ENCODE results near the gene LRRIQ1.
"Not testable (repeated sequence)": the region's sequence is repeated elsewhere in the genome, so short reads cannot be mapped to it uniquely, and the experiment has no call there.

LRRIQ1 gene

DNA sequence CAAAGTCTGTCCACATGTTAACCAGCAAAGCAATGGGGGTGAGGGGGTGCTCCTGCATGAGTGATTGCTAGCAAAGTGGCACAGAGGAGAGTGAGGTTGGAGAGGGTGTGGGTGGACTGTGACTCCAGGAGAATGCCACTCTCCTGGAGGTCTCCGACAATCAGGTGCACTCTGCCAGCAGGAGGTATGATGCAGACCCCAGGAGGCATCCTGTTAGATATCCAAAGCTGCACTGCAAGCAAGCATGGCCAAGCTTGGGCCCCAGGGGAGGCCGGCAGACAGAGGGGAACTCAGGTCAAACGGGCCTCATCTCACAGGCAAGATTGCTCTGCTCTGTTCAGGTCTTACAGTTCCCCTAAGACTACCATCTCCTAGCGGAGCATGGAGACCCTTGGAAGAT is 170.4 kb downstream of the LRRIQ1 start:
- DNase-seq (ENCODE audit: low read depth), result no peak
- TF ChIP-seq, protein P1, sequence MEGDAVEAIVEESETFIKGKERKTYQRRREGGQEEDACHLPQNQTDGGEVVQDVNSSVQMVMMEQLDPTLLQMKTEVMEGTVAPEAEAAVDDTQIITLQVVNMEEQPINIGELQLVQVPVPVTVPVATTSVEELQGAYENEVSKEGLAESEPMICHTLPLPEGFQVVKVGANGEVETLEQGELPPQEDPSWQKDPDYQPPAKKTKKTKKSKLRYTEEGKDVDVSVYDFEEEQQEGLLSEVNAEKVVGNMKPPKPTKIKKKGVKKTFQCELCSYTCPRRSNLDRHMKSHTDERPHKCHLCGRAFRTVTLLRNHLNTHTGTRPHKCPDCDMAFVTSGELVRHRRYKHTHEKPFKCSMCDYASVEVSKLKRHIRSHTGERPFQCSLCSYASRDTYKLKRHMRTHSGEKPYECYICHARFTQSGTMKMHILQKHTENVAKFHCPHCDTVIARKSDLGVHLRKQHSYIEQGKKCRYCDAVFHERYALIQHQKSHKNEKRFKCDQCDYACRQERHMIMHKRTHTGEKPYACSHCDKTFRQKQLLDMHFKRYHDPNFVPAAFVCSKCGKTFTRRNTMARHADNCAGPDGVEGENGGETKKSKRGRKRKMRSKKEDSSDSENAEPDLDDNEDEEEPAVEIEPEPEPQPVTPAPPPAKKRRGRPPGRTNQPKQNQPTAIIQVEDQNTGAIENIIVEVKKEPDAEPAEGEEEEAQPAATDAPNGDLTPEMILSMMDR (IDR thresholded peaks at IDR 0.05; ENCODE audit: insufficient read depth, low read depth, low read length, missing control alignments), result no peak
- H3K4me3 ChIP-seq (ENCODE audit: low read depth, low read length), result no peak overlapping the region

DNA sequence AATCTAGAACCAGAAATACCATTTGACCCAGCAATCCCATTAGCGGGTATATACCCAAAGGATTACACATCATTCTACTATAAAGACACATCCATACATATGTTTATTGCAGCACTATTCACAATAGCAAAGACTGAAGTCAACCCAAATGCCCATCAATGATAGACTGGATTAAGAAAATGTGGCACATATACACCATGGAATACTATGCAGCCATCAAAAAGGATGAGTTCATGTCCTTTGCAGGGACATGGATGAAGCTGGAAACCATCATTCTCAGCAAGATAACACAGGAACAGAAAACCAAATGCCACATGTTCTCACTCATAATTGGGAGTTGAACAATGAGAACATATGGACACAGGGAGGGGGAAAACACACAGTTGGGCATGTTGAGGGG is 188.2 kb downstream of the LRRIQ1 start:
- not testable (repeated sequence) for DNase-seq (ENCODE audit: low read depth); H3K4me3 ChIP-seq (ENCODE audit: low read depth, low read length)

DNA sequence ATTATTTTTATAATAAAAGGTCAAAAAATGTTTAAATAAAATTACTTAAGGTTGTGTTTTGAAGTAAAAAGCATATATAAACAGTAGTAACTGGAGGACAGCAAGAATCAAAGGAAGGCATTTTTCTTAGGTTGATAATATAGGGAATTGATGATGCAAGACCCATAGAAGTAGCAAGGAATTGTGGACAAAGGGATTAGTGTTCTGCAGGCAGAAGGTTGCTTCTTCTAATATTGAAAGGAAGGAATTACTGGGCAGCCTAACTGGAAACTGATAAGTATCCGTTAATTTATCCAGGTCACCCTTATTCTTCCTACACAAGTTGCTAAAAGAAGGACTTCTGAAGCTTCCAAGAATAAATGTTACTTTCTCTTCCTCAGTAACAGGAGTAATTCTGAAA is 189.3 kb downstream of the LRRIQ1 start:
- DNase-seq (ENCODE audit: low read depth), result no peak
- no peak overlapping the region for H3K4me3 ChIP-seq (ENCODE audit: low read depth, low read length)
- TF ChIP-seq, protein P1 (IDR thresholded peaks at IDR 0.05; ENCODE audit: insufficient read depth, low read depth, low read length, missing control alignments), result no peak

DNA sequence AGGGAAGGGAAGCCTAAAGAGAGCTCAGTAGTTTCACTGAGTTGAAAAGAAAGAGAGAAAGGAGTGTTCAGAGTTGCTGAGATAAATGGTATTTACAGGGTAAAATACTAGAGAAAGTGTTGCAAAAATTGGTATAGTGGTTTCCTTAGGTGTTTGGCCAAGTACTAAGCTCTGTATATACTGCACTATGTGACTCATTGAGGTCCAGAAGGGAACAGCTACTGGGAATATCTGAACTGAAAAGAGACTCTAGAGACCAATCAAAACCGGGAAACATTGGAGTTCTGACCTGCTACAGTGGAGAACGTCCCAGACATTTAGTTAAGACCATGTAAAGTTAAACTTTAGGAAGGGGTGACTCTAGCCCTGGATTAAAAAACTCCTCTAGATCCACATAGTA is 201.2 kb downstream of the LRRIQ1 start:
- TF ChIP-seq, protein P1 (IDR thresholded peaks at IDR 0.05; ENCODE audit: insufficient read depth, low read depth, low read length, missing control alignments), result no peak
- DNase-seq (ENCODE audit: low read depth), result no peak
- H3K4me3 ChIP-seq (ENCODE audit: low read depth, low read length), result no peak overlapping the region

DNA sequence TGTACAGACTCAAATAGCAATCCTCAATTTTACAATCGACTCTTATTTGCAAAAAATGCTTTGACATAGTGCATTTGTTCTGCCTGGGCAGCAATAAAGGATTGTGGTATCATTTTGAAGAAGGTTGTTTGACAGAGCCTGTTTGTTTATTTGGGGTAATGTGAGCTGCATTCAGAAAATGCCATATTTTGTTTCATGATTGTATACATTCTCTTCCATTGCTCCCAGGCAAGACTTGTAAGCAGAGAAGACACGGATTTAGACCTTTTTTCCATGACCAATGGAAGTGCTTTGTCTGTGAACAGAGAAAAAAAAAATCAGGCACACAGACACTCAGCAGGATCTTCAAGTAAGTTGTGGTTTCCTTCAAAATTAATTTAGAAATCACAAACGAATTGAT is 208.4 kb downstream of the LRRIQ1 start:
- TF ChIP-seq, protein P1 (IDR thresholded peaks at IDR 0.05; ENCODE audit: insufficient read depth, low read depth, low read length, missing control alignments), result no peak
- no peak for DNase-seq (ENCODE audit: low read depth)
- no peak overlapping the region for H3K4me3 ChIP-seq (ENCODE audit: low read depth, low read length)

DNA sequence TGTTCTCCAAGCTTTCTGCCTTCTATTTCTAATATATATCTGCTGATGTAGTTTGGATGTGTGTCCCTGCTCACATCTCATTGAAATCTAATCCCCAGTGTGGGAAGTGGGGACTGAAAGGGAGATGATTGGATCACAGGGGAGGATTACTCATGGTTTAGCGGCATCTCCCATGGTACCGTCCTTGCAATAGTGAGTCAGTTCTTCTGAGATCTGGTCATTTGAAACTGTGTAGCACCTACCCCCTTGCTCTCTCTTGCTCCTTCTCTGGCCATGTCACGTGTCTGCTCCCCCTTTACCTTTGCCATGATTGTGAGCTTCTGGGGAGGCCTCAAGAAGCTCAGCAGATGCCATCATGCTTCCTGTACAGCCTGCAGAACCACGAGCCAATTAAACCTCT is 217.7 kb downstream of the LRRIQ1 start:
- TF ChIP-seq, protein P1 (IDR thresholded peaks at IDR 0.05; ENCODE audit: insufficient read depth, low read depth, low read length, missing control alignments), result no peak
- no peak overlapping the region for H3K4me3 ChIP-seq (ENCODE audit: low read depth, low read length)
- no peak for DNase-seq (ENCODE audit: low read depth)

DNA sequence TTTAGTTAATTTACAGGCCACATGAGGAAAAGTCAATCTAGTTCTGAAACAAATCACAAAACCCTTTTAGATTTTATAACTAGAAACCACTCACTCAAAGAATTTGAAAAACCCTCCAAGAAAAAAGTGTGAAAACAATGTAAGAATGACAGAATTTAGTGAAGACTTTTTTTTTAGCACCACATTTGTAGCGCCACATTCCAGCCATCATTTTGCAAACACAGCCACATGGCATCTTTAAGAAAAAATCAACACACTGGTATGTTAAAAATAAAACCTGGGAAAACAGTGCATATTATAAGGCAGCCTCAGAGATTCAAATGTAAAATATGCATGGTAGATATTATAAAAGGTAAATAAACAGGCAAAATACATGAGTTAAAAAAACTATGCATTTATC is 221.5 kb downstream of the LRRIQ1 start:
- DNase-seq (ENCODE audit: low read depth), result no peak
- H3K4me3 ChIP-seq (ENCODE audit: low read depth, low read length), result no peak overlapping the region
- TF ChIP-seq, protein P1 (IDR thresholded peaks at IDR 0.05; ENCODE audit: insufficient read depth, low read depth, low read length, missing control alignments), result no peak

Measured in GM12865 (cell line).